NCI-H1092 (cell line): ENCODE data around the gene TYSND1.
"Not testable (repeated sequence)": the region's sequence is repeated elsewhere in the genome, so short reads cannot be mapped to it uniquely, and the experiment has no call there.

Source experiments
- DNase-seq: peaks from one replicate; lab custom pipeline; 2025; lab: John Stamatoyannopoulos, UW

Gene TYSND1

DNA sequence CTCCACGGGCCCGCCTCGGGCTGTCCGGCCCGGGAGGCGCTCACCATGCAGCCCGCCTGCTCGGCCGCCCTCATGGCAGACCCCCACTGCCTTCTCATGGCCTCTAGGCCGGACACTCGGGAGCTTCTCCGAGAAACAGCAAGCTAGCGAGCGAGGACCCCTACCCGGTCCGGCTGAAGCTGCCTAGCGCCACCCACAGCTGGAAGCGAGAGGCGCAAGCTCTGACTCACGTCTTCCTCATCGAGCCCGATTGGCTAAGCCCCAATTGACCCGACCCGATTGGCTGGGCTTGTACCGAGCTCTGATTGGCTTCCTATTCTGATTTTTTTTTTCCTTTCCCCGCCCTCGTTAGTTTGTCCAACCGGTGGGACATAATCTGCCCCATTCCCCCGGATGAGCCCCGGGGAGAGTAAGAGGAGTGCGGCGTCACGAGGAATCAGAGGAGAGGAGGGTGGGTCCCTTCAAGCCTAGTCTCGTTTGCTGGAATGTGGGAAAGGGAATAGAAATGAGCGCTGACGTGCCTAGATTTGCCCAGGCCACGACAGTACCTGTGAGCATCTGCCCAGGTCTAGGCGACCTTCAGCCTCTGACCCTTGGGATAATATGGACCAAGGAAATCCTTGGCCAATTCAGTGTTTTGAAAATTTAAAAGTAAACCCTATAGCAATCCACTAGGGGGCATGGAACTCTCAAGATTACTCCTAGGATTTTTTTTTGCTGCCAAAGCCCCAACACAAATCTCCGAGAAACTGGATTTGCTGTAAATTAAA lies at the start of gene TYSND1:
TYSND1 (minus strand) TSS at position 212 of the 770 bp plus-strand sequence; CDS start at position 98, 114 bp downstream.
- peak; percentile 97 for DNase-seq

- DNase-seq = no peak
Measured at GRCh38 chr10:70193391-70193844, 46.9 kb upstream of the TYSND1 start.

GRCh38 chr10:70192326-70192968 lies 45.9 kb upstream of the TYSND1 start:
- DNase-seq = no peak

DNA sequence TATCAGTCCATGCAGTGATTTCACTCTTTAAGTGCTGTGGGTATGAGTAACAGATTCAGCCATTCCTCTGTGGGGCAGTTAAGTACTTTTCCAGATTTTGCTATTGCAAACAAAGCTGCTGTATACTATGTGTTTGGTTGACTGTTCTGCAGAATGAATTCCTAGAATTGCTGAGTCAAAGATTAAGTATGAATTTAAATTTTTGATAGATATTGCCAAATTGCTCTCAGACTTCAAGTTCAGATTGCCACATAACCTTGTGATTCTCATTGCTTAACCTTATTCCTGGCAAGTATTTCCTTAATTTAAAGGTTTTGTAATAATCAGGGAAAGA lies 45.4 kb upstream of the TYSND1 start:
- no peak for DNase-seq

GRCh38 chr10:70191161-70191971 lies 44.9 kb upstream of the TYSND1 start:
- no peak for DNase-seq

GRCh38 chr10:70190581-70190980 lies 44.1 kb upstream of the TYSND1 start:
- DNase-seq = no peak

- DNase-seq = no peak
Measured at GRCh38 chr10:70190102-70190501, 43.6 kb upstream of the TYSND1 start.

DNA sequence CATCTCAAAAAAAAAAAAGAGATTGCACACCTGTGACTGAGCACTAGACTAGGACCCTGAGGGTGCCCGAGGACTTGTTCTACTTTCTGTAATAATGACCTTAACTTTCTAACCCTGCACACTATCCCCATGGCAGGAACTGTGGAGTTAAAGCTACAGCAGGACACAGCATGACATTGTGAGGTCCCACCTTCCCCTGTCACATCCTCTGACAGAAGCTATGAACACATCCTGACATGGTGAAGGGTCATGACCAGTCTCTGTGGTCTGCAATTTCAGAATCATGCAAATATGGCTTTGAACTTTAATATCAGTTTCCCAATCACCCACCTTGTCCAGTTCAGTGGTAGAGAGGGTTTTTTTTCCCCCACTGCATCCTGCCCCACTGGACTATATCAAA lies 42.3 kb upstream of the TYSND1 start:
- no peak for DNase-seq

GRCh38 chr10:70186571-70186970 lies 40.1 kb upstream of the TYSND1 start:
- no peak for DNase-seq

- DNase-seq = no peak
Measured at GRCh38 chr10:70186090-70186489, 39.6 kb upstream of the TYSND1 start.

- DNase-seq = no peak
Measured at GRCh38 chr10:70183304-70183703, 36.8 kb upstream of the TYSND1 start.

- DNase-seq = not testable (repeated sequence)
Measured at GRCh38 chr10:70179209-70179608, 32.7 kb upstream of the TYSND1 start.

GRCh38 chr10:70178139-70178725 lies 31.7 kb upstream of the TYSND1 start:
- no peak for DNase-seq

DNA sequence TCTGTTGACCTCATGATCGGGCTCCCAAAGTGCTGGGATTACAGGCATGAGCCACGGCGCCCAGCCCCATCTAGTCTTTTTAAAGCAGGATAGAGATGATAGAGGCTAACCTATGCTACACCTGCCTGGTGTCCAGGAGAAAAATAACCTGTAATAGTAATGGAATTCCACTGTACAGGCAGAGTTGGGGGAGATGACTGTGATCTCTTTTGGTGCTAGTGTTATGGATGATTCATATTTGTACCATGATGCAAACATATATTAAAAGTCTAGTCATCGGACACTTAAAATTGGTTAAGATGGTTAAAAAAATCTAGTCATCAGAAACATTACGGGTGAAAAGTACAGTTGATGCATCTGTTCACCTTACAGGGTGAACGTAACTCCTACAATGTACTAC lies 29.9 kb upstream of the TYSND1 start:
- DNase-seq = no peak

GRCh38 chr10:70175516-70175915 lies 29.0 kb upstream of the TYSND1 start:
- no peak for DNase-seq

- DNase-seq = no peak
Measured at GRCh38 chr10:70174058-70174741, 27.7 kb upstream of the TYSND1 start.

DNA sequence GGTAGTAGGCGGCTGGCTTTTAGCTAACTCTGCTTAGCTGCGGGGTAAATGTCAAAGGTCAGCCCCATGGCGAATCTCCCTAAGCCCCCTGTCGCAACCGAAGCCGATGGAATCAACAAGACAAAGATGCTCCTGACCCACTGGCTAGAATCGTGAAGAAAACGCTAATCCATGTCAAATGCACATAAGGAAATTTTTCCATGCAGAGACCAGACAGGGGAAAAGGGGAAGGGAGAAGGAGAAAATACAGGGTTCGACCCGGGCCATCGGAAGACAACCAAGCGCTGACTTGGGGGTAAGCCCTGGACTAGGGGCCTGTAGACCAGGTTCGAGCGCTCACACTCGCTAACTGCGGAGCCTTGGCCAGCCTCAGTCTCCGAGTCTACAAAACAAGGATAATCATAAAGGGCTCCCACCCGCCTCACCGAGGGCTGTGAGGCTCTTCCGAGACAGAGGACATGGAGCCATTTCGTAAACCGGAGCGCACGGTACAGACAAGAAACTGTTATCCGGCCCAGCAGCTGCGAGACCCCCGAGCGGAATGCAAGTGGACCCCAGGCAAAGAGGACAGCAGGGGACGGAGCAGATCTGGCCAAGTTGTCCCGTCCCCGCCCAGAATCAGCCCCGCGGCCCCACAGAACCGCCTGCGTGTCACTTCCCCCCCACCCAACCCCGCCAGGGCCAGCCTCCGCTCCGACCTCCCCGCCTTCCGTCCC lies 23.3 kb upstream of the TYSND1 start:
- no peak for DNase-seq

DNA sequence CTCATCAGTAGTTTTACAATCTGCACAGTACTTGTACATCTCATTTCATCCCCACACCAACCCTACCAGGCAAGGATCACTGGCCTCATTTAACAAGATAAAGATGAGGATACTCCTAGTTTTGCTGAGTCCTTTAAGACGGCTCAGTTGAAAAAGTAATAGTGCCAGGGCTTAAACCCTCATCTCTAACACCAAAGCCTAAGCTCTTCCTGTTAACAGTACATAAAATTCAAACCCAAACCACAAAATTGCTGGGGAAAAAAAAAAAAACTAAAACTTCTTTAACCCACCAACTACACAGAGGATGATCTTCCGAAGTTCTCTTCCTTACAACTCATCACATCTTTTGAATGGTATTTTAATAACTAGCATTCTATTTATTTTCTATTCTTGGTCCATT lies 22.5 kb upstream of the TYSND1 start:
- DNase-seq = no peak

DNA sequence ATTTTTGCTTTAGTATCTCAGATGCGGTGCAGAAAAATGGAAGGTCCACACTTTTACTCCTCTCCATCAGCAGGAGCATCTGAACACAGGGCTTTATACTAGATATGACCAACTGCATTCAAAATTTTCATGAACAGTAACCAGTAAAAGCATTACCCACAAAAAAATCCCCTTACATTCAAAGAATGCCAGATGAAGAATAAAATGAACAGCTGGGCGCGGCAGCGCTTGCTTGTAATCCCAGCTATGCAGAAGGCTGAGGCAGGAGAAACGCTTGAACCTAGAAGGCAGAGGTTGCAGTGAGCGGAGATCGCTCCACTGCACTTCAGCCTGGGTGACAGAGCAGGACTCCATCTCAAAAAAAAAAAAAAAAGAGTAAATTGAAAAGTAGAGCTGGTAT lies 20.7 kb upstream of the TYSND1 start:
- DNase-seq = no peak

GRCh38 chr10:70166394-70166793 lies 19.9 kb upstream of the TYSND1 start:
- no peak for DNase-seq

DNA sequence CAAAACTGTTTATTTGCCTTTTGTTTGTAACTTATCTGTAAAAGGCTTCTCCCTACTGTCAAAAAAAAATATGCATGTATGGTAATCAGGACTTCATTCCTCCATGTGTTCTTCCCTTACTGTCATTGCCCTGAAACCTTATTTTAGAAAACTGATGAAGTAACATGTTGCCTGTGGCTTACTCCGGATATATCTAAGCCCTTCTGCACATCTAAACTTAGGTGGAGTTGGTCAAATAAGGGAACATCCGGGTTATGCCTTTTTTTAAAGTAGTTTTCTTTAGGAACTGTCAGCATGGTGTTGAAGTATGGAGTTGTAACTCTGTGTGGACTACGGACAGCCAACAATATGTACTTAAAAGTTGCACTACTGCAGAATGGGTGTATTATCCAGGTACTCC lies 17.7 kb upstream of the TYSND1 start:
- no peak for DNase-seq
